Measurements from ENCODE around the gene PRSS48. TPM values are rescaled to one million over a fixed set of nuclear protein-coding genes. Genes with fewer than 3 reads are reported as not detected.

Gene PRSS48
- total and polyA plus RNA-seq, 11 donors, result not detected

DNA sequence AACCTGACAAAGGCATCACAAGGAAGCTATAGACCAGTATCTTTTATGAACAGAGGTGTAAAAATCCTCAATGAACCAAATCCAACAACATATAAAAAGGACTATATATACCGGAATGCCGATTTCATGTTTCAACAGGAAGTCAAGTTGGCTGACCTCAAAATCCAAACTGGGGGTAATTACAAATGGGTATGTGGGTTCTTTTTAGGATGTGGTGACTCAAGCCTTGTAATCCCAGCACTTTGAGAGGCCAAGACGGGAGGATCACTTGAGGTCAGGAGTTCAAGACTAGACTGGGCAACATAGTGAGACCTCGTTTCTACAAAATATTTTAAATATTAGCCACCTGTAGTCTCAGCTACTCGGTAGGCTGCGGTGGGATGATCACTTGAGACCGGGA is 10.4 kb downstream of the PRSS48 start:
- no peak for DNase-seq
- H3K4me3 ChIP-seq, result no peak overlapping the region
- H3K9me3 ChIP-seq, result peaks cover 0 to 24% (median 0%) of the 10 kb centered on the region in 12 donors
- ATAC-seq, result no peak
- no peaks in the 10 kb centered on the region for H3K36me3 ChIP-seq
- no peaks in the 10 kb centered on the region for H3K27me3 ChIP-seq
- peaks cover 0 to 53% (median 14%) of the 10 kb centered on the region in 12 donors for H3K4me1 ChIP-seq
- no peak overlapping the region for H3K27ac ChIP-seq
- TF ChIP-seq, protein P1, sequence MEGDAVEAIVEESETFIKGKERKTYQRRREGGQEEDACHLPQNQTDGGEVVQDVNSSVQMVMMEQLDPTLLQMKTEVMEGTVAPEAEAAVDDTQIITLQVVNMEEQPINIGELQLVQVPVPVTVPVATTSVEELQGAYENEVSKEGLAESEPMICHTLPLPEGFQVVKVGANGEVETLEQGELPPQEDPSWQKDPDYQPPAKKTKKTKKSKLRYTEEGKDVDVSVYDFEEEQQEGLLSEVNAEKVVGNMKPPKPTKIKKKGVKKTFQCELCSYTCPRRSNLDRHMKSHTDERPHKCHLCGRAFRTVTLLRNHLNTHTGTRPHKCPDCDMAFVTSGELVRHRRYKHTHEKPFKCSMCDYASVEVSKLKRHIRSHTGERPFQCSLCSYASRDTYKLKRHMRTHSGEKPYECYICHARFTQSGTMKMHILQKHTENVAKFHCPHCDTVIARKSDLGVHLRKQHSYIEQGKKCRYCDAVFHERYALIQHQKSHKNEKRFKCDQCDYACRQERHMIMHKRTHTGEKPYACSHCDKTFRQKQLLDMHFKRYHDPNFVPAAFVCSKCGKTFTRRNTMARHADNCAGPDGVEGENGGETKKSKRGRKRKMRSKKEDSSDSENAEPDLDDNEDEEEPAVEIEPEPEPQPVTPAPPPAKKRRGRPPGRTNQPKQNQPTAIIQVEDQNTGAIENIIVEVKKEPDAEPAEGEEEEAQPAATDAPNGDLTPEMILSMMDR (IDR thresholded peaks at IDR 0.05), result no peak
- TF ChIP-seq POLR2A (IDR thresholded peaks at IDR 0.05), result no peak
- WGBS, 4 donors, result 79 to 88% (median 86%) methylated on average over 7 of the region's 7 CpGs
- intact Hi-C loops (cut with DNase I), result no loop called here

DNA sequence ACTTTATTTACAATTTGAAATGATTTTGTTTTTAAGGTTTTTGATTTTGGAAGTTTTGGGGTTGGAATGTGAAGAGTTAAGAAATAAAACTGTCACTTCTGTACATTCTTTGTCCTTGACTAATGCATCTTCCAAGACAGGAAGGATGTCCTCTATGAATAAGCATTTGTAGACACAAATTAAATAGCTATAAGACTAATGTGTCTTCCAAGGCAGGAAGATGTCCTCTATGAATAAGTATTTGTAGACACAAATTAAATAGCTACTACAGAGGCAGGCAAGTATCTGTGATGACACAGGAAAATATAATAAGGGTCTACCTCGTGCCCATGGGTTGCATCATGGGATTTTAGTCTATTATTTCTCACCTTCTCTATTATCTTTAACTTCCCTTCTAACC is 14.5 kb downstream of the PRSS48 start:
- 28 to 52% (median 33%) methylated on average over 1 of the region's 1 CpG for WGBS, 4 donors
- Histone ChIP-seq H3K36me3 (no peaks in the 10 kb centered on the region), H3K27ac (no peak overlapping the region), H3K27me3 (no peaks in the 10 kb centered on the region), H3K4me3 (no peak overlapping the region), H3K4me1 (peaks cover 0 to 62% (median 13%) of the 10 kb centered on the region in 12 donors), H3K9me3 (peaks cover 0 to 7% (median 0%) of the 10 kb centered on the region in 12 donors)
- DNase-seq (no peak), ATAC-seq (no peak)
- intact Hi-C loops (cut with DNase I), result no loop called here
- TF ChIP-seq, protein P1 (IDR thresholded peaks at IDR 0.05), result no peak
- no peak for TF ChIP-seq POLR2A (IDR thresholded peaks at IDR 0.05)

DNA sequence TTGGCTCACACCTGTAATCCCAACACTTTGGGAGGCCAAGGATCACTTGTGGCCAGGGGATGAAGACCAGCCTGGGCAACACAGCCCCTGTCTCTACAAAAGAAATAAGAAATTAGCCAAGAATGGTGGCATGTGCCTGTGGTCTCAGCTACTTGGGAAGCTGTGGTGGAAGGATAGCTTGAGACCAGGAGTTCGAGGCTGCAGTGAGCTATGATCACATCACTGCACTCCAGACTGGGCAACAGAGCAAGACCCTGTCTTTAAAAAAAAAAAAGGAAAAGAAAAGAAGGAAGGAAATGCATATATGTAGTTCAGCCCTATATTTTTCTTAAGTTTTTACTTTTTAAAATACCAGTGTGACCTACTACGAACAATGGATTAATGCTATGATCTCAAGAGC is 15.1 kb downstream of the PRSS48 start:
- TF ChIP-seq POLR2A (IDR thresholded peaks at IDR 0.05), result no peak
- TF ChIP-seq, protein P1 (IDR thresholded peaks at IDR 0.05), result no peak
- H3K4me1 ChIP-seq, result peaks cover 0 to 68% (median 18%) of the 10 kb centered on the region in 12 donors
- no peaks in the 10 kb centered on the region for H3K36me3 ChIP-seq
- no peak overlapping the region for H3K27ac ChIP-seq
- no peak overlapping the region for H3K4me3 ChIP-seq
- H3K9me3 ChIP-seq, result peaks cover 0 to 7% (median 0%) of the 10 kb centered on the region in 12 donors
- WGBS, 4 donors, result 96 to 99% (median 96%) methylated on average over 2 of the region's 2 CpGs
- DNase-seq (no peak), ATAC-seq (no peak)
- intact Hi-C loops (cut with DNase I), result no loop called here
- no peaks in the 10 kb centered on the region for H3K27me3 ChIP-seq

DNA sequence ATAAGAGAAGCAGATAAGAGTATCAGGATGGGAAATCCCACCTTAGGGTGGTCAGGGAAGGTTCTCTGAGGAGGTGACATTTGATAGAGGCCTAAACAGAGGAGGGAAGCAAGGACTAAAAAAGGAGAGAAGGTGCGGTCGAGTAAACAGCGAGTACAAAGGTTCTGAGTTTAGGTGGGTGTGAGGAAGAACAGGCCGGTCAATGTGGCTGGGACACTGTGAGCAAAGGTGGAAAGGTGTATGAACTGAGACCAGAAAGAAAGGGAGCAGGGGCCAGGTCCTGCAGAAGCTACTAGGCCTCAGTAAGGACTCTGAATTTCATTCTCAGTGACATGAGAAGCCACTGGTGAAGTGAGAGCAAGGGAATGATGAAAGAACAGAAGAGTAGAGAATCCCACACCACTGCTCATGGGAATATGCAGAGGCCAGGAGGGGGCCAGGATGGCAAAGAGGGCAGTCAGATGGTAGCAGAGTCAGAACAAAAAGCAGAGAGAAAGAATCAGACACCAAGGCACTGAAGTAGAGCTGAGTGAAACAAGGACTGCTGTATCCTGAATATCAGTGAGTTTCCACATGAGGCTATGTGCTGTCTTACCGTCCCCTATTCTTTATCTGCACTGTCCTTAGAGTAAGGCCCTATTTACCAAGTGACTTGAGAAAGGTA is 18.0 kb downstream of the PRSS48 start:
- Histone ChIP-seq H3K27ac (peak overlapping the region in 8 of 12 donors; percentile 3 to 78 (median 68)), H3K36me3 (no peaks in the 10 kb centered on the region), H3K4me1 (peaks cover 0 to 63% (median 26%) of the 10 kb centered on the region in 12 donors), H3K9me3 (peaks cover 0 to 5% (median 0%) of the 10 kb centered on the region in 12 donors), H3K27me3 (no peaks in the 10 kb centered on the region), H3K4me3 (no peak overlapping the region)
- ATAC-seq (peak in 2 of 4 donors; percentile 10 to 23), DNase-seq (no peak)
- 86 to 91% (median 87%) methylated on average over 5 of the region's 5 CpGs for WGBS, 4 donors
- intact Hi-C loops (cut with DNase I), result no loop called here
- TF ChIP-seq, protein P1 (IDR thresholded peaks at IDR 0.05), result no peak
- TF ChIP-seq POLR2A (IDR thresholded peaks at IDR 0.05), result no peak
